Measurements from ENCODE around the gene CEPT1. TPM values are rescaled to one million over a fixed set of nuclear protein-coding genes. Genes with fewer than 3 reads are reported as not detected.

The CEPT1 gene
- total and polyA plus RNA-seq, 2 of the 13 experiments (the other 11 are each of a cell fraction or from before 2014, with no cell fraction given), result 35.7 to 48.2 TPM

DNA sequence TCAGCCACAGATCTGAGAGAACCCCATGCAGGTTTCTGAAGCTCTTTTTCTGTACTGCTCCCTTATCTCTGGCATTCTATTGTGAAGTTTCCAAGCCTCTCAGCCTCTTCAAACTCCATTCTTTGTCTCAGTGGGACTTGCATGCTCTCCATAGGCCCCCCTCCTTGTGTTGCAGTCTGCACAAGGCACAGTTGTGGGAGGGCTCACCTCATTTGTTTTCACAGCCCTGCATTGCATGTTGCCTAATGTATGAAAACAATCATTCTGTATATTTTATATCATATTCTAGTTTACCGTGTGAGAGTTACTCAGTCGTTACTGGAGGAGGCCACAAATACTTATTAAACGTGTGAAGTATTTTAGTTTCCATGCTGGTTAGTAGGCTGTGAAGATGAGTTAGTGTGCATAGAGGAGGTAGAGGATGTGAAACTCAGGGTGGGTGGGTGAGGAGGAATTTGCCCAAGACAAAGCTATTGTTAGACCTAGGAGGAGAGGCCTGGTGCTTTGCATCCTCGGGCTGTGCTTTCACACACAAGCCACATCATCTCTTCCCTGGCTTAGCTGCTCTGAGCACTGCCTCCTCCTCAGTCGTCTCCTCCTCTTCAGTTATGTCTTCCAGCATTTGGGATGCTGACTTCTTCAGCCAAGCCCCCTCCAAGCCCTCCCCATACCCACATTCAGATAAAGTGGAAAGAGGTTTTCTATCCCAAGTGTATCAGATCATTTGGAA, 79.7 kb downstream of the CEPT1 start:
- POLR2A ChIA-PET, result no interaction called here

DNA sequence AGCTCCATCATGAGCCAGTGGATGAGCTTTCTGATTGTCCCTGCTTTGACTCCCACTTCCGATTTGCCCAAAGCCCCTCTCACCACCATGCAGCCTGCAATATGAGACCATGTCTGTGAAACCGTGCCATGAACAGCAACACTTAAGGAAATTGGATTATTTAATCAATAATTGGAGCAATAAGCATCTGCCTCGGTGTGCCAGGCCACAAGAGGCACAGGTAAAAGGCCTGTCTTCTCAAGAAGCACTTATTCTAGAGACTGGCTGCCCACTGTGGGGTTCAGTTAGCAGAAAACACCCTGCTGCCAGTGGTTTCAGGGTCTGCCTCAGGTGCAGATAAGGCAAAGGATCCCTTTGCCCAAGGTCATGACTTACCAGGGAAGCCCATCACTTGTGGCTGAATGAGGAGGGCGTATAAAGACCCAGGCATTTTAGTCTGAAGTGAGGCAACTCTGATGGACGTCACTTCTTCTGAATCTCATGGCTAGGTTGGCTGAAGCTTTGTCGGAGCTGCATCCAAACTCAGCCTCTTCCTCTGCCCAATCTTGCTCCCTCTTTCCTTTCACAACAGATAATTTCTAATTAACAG, 80.4 kb downstream of the CEPT1 start:
- Histone ChIP-seq H4K20me1 (ENCODE audit: insufficient read depth, low read length) (no peaks in the 10 kb centered on the region), H3K79me2 (ENCODE audit: insufficient read depth, low read length) (no peaks in the 10 kb centered on the region), H3K9ac (ENCODE audit: insufficient read depth, low read depth, low read length) (no peak overlapping the region), H2AFZ (ENCODE audit: low read length) (no peak overlapping the region), H3K36me3 (replicated peaks in 1 of 2; ENCODE audit: control insufficient read depth in 1 of 2, insufficient read depth in 2 of 2, low read length in 2 of 2) (no peaks in the 10 kb centered on the region), H3K27ac (ENCODE audit: extremely low read length, insufficient read depth, low read length) (no peak overlapping the region), H3K4me2 (ENCODE audit: low read depth, low read length) (no peak overlapping the region), H3K4me3 (replicated peaks in 1 of 3; ENCODE audit: insufficient read depth in 1 of 3, low read depth in 2 of 3, low read length in 3 of 3) (no peak overlapping the region), H3K4me1 (ENCODE audit: insufficient read depth, low read length) (peaks cover 44% of the 10 kb centered on the region), H3K9me3 (ENCODE audit: low read length) (no peaks in the 10 kb centered on the region), H3K27me3 (ENCODE audit: control insufficient read depth in 1 of 2, insufficient read depth in 2 of 2, low read length in 2 of 2) (no peaks in the 10 kb centered on the region; a peak in 1 of 5 replicates)
- TF ChIP-seq ZNF878 (CRISPR knock-in tag; IDR thresholded peaks at IDR 0.05), result no peak
- FAIRE-seq, result no peak
- intact Hi-C loops (cut with micrococcal nuclease; ENCODE audit: unreplicated experiment) (loop anchor here (5.0 kb wide), 2 partner anchors 127 to 188 kb away; no protein-coding TSS in a partner anchor), in situ Hi-C loops (cut with HindIII; ENCODE audit: extremely low pct_ligation_motif_present, low pct_unique_long_range_greater_than_20kb) (loop anchor here (5.0 kb wide), 2 partner anchors 112 to 182 kb away; no protein-coding TSS in a partner anchor)
- POLR2A ChIA-PET, result interaction anchor here (1.5 kb wide), 1 partner anchor 197 kb away, joined by 4 read pairs; no protein-coding TSS in a partner anchor
- ATAC-seq, result no peak
- CTCF ChIA-PET (ENCODE audit: low intra/inter-chr PET ratio, low total read pairs), result no interaction called here
- DNase-seq (ENCODE audit: low spot score), result no peak
- 63% methylated on average over 6 of the region's 6 CpGs for WGBS (ENCODE audit: low lambda C conversion rate)
- no TSS peak for BruUV-seq (replicated peaks)

More for the DNA sequence above, 79.7 kb downstream of the CEPT1 start:
- no peaks in the 10 kb centered on the region for H3K79me2 ChIP-seq (ENCODE audit: insufficient read depth, low read length)
- WGBS (ENCODE audit: low lambda C conversion rate), result 58% methylated on average over 5 of the region's 5 CpGs
- TF ChIP-seq, protein P1, sequence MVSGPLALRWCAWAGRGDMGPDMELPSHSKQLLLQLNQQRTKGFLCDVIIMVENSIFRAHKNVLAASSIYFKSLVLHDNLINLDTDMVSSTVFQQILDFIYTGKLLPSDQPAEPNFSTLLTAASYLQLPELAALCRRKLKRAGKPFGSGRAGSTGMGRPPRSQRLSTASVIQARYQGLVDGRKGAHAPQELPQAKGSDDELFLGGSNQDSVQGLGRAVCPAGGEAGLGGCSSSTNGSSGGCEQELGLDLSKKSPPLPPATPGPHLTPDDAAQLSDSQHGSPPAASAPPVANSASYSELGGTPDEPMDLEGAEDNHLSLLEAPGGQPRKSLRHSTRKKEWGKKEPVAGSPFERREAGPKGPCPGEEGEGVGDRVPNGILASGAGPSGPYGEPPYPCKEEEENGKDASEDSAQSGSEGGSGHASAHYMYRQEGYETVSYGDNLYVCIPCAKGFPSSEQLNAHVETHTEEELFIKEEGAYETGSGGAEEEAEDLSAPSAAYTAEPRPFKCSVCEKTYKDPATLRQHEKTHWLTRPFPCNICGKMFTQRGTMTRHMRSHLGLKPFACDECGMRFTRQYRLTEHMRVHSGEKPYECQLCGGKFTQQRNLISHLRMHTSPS (CRISPR knock-in tag; IDR thresholded peaks at IDR 0.05; ENCODE audit: low read depth), result no peak
- CTCF ChIA-PET (ENCODE audit: low intra/inter-chr PET ratio, low total read pairs), result no interaction called here
- no peaks in the 10 kb centered on the region; a peak in 1 of 5 replicates for H3K27me3 ChIP-seq (ENCODE audit: control insufficient read depth in 1 of 2, insufficient read depth in 2 of 2, low read length in 2 of 2)
- H2AFZ ChIP-seq (ENCODE audit: low read length), result no peak overlapping the region
- FAIRE-seq (no peak), ATAC-seq (no peak), DNase-seq (ENCODE audit: low spot score) (no peak)
- H3K9me3 ChIP-seq (ENCODE audit: low read length), result no peaks in the 10 kb centered on the region
- in situ Hi-C loops (cut with HindIII; ENCODE audit: extremely low pct_ligation_motif_present, low pct_unique_long_range_greater_than_20kb), result loop anchor here (5.0 kb wide), 2 partner anchors 113 to 183 kb away; no protein-coding TSS in a partner anchor
- no peak overlapping the region for H3K4me3 ChIP-seq (replicated peaks in 1 of 3; ENCODE audit: insufficient read depth in 1 of 3, low read depth in 2 of 3, low read length in 3 of 3)
- BruUV-seq (replicated peaks), result no TSS peak
- H3K4me2 ChIP-seq (ENCODE audit: low read depth, low read length), result no peak overlapping the region
- H3K4me1 ChIP-seq (ENCODE audit: insufficient read depth, low read length), result peaks cover 45% of the 10 kb centered on the region
- H3K9ac ChIP-seq (ENCODE audit: insufficient read depth, low read depth, low read length), result no peak overlapping the region
- intact Hi-C loops (cut with micrococcal nuclease; ENCODE audit: unreplicated experiment), result loop anchor here (5.0 kb wide), 2 partner anchors 128 to 187 kb away; no protein-coding TSS in a partner anchor
- H3K36me3 ChIP-seq (replicated peaks in 1 of 2; ENCODE audit: control insufficient read depth in 1 of 2, insufficient read depth in 2 of 2, low read length in 2 of 2), result no peaks in the 10 kb centered on the region
- no peak overlapping the region for H3K27ac ChIP-seq (ENCODE audit: extremely low read length, insufficient read depth, low read length)
- H4K20me1 ChIP-seq (ENCODE audit: insufficient read depth, low read length), result no peaks in the 10 kb centered on the region

Data from HepG2 (cell line).